H9 (cell line): ENCODE results near the gene SLC29A1. TPM values are rescaled to one million over a fixed set of nuclear protein-coding genes. Genes with fewer than 3 reads are reported as not detected.
A peak's percentile ranks its signal among the peaks of the same experiment; 100 is the strongest.

Experiments used
- DNase-seq: peaks from one replicate; pipeline ENCODE4 v3.0.0-alpha.2; 2017
- H2AFZ ChIP-seq: one replicate; pipeline ENCODE4 v1.6.1; 2013; ENCODE audit warnings: mild to moderate bottlenecking, low read length, control low read depth, moderate library complexity
- H2AK5ac ChIP-seq: 2 replicates; pipeline ENCODE4 v1.6.1; 2013; ENCODE audit warnings: low read length, control low read depth, mixed read lengths; ENCODE audit not compliant: insufficient read length
- H2BK120ac ChIP-seq: one replicate; pipeline ENCODE4 v1.6.1; 2013; ENCODE audit warnings: low read depth, mild to moderate bottlenecking, low read length, control low read depth, inconsistent platforms; ENCODE audit not compliant: poor library complexity, severe bottlenecking
- H2BK12ac ChIP-seq: 2 replicates; pipeline ENCODE4 v1.6.1; 2013; ENCODE audit warnings: low read length, control low read depth, mixed read lengths, low read depth; ENCODE audit not compliant: insufficient read length
- H2BK15ac ChIP-seq: 2 replicates; pipeline ENCODE4 v1.6.1; 2013; ENCODE audit warnings: low read depth, low read length, control low read depth
- H2BK20ac ChIP-seq: one replicate; pipeline ENCODE4 v1.6.1; 2013; ENCODE audit warnings: low read depth, mild to moderate bottlenecking, low read length, control low read depth, inconsistent platforms; ENCODE audit not compliant: poor library complexity, severe bottlenecking
- H2BK5ac ChIP-seq: 2 replicates; pipeline ENCODE4 v1.6.1; 2013; ENCODE audit warnings: low read length, control low read depth, mixed read lengths; ENCODE audit not compliant: insufficient read length
- H3K14ac ChIP-seq: 2 replicates; pipeline ENCODE4 v1.6.1; 2013; ENCODE audit warnings: low read length, control low read depth; ENCODE audit not compliant: insufficient read depth
- H3K18ac ChIP-seq: 2 replicates; pipeline ENCODE4 v1.6.1; 2013; ENCODE audit warnings: low read depth, mild to moderate bottlenecking, mixed read lengths, low read length, control low read depth; ENCODE audit not compliant: insufficient read length
- H3K23ac ChIP-seq: 2 replicates; pipeline ENCODE4 v1.6.1; 2013; ENCODE audit warnings: low read length, control low read depth, mixed read lengths, low read depth; ENCODE audit not compliant: insufficient read length
- H3K23me2 ChIP-seq: 2 replicates; pipeline ENCODE4 v1.6.1; 2013; ENCODE audit warnings: low read depth, mild to moderate bottlenecking, mixed read lengths, low read length, control low read depth; ENCODE audit not compliant: insufficient read length, poor library complexity, severe bottlenecking
- H3K27ac ChIP-seq: 2 replicates; pipeline ENCODE4 v1.5.1; 2013; ENCODE audit warnings: low read length, control low read depth, mixed read lengths, low read depth; ENCODE audit not compliant: insufficient read length
- H3K27me3 ChIP-seq: 2 replicates; pipeline ENCODE4 v1.6.1; 2013; ENCODE audit warnings: low read length, control low read depth, inconsistent platforms; ENCODE audit not compliant: insufficient read depth
- H3K4ac ChIP-seq: 2 replicates; pipeline ENCODE4 v1.6.1; 2013; ENCODE audit warnings: low read depth, mild to moderate bottlenecking, control low read depth, inconsistent platforms, low read length, moderate library complexity
- H3K4me1 ChIP-seq: 2 replicates; pipeline ENCODE4 v1.6.1; 2013; ENCODE audit warnings: low read length, control low read depth, inconsistent platforms; ENCODE audit not compliant: insufficient read depth
- H3K4me2 ChIP-seq: 2 replicates; pipeline ENCODE4 v1.6.1; 2013; ENCODE audit warnings: low read length, control low read depth, mixed read lengths; ENCODE audit not compliant: insufficient read length, insufficient read depth
- H3K56ac ChIP-seq: 2 replicates; pipeline ENCODE4 v1.6.1; 2013; ENCODE audit warnings: low read depth, mild to moderate bottlenecking, mixed read lengths, low read length, control low read depth; ENCODE audit not compliant: insufficient read length
- H3K79me1 ChIP-seq: 2 replicates; pipeline ENCODE4 v1.6.1; 2013; ENCODE audit warnings: low read depth, mild to moderate bottlenecking, moderate library complexity, low read length, control low read depth, inconsistent platforms; ENCODE audit not compliant: insufficient read depth, poor library complexity, severe bottlenecking
- H3K79me2 ChIP-seq: 2 replicates; pipeline ENCODE4 v1.6.1; 2013; ENCODE audit warnings: low read length, control low read depth, inconsistent platforms; ENCODE audit not compliant: insufficient read depth
- H3K9ac ChIP-seq: 2 replicates; pipeline ENCODE4 v1.6.1; 2013; ENCODE audit warnings: low read length, control low read depth, mixed read lengths; ENCODE audit not compliant: insufficient read length; ENCODE audit errors: extremely low read depth
- H3K9me3 ChIP-seq: one replicate; pipeline ENCODE4 v1.6.1; 2013; ENCODE audit warnings: low read depth, low read length, inconsistent platforms; ENCODE audit not compliant: control insufficient read depth
- H3T11ph ChIP-seq: one replicate; pipeline ENCODE4 v1.6.1; 2013; ENCODE audit warnings: mild to moderate bottlenecking, low read length, control low read depth, inconsistent platforms
- H4K20me1 ChIP-seq: one replicate; pipeline ENCODE4 v1.6.1; 2013; ENCODE audit not compliant: control insufficient read depth, insufficient read length, insufficient read depth
- H4K5ac ChIP-seq: 2 replicates; pipeline ENCODE4 v1.6.1; 2013; ENCODE audit warnings: low read depth, mild to moderate bottlenecking, mixed read lengths, low read length, control low read depth; ENCODE audit not compliant: insufficient read length
- H4K8ac ChIP-seq: replicated peaks from 2 replicates; pipeline ENCODE4 v1.6.1; 2013; ENCODE audit warnings: low read length, control low read depth, mixed read lengths, low read depth; ENCODE audit not compliant: insufficient read length
- H4K91ac ChIP-seq: 2 replicates; pipeline ENCODE4 v1.6.1; 2013; ENCODE audit warnings: low read depth, mild to moderate bottlenecking, moderate library complexity, mixed read lengths, low read length, control low read depth; ENCODE audit not compliant: insufficient read length
- H3K27ac Mint-ChIP-seq, 3 experiments: 2 replicates in 2 of 3; 3 replicates in 1 of 3; pipeline ENCODE4 v1.8.0; 2020 to 2021; ENCODE audit warnings: mixed read lengths in 3 of 3, mild to moderate bottlenecking in 1 of 3, moderate library complexity in 1 of 3
- H3K27me3 Mint-ChIP-seq: 2 replicates; pipeline ENCODE4 v1.8.0; 2021; ENCODE audit warnings: low read depth, mild to moderate bottlenecking, moderate library complexity, mixed read lengths
- H3K36me3 Mint-ChIP-seq, 3 experiments: 2 replicates in 2 of 3; 3 replicates in 1 of 3; pipeline ENCODE4 v1.8.0; 2020 to 2021; ENCODE audit warnings: low read depth in 3 of 3, mixed read lengths in 3 of 3; ENCODE audit not compliant: insufficient read depth in 1 of 3
- H3K4me1 Mint-ChIP-seq, 2 experiments: 2 replicates each; pipeline ENCODE4 v1.8.0; 2020; ENCODE audit warnings: mixed read lengths in 2 of 2
- H3K4me3 Mint-ChIP-seq, 2 experiments: 2 replicates in 1 of 2; 3 replicates in 1 of 2; pipeline ENCODE4 v1.8.0; 2020 to 2021; ENCODE audit warnings: mild to moderate bottlenecking in 2 of 2, mixed read lengths in 2 of 2, moderate library complexity in 1 of 2
- H3K9me3 Mint-ChIP-seq, 2 experiments: 2 replicates in 1 of 2; 3 replicates in 1 of 2; pipeline ENCODE4 v1.8.0; 2020; ENCODE audit warnings: mild to moderate bottlenecking in 2 of 2, mixed read lengths in 2 of 2, moderate library complexity in 1 of 2
- WGBS: extraction: QIAGEN DNeasy Blood & Tissue Kit; methylation state at CpG from one replicate; pipeline ENCODE4 v1.1.7; 2013; ENCODE audit warnings: missing lambda C conversion rate, low lambda C conversion rate, mixed read lengths; ENCODE audit not compliant: insufficient read length; ENCODE audit errors: extremely low coverage; 5-methylcytosine and 5-hydroxymethylcytosine counted together
- total RNA-seq: library from RNA; stranded (reverse); gene quantifications from 2 replicates; pipeline ENCODE4 v1.2.1, GENCODE V29; 2021
- TF ChIP-seq, protein P1 (sequence below): fragments of 200-600 bp; sonication (generic); conservative IDR thresholded peaks from 3 replicates; pipeline ENCODE4 v1.8.0; 2021; ENCODE audit warnings: antibody characterized with exemption, mild to moderate bottlenecking

The SLC29A1 gene
- total RNA-seq, 1 experiment from 2014 or later: 124 TPM

DNA sequence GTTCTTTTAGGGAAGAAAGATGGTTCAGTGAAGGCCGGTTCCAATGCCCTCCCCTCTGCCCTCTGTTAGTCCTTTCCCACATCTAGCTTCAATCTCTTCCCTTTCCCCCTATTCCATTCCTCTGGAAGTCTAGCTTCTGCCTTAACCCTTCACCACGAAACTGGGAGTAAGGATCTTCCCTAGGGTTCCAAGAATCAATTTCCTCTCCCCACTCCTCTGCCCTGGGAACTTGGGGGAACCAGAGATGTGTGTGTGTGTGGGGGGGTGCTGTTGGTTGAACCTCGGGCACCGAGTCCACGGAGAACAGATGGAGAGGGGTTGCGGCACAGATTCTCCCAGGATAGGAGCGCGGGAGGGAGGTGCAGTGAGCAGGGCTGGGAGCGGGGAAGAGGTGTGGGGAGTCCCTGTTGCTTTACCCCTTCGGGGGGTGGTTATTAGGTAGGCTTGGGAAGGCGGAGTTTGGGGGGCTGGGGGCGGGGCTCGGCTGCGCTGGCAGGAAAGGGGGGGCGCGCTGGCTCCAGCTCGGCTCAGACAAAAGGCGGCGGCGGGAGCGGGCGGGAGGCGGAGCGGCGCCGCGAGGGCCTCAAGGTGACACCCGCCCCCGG is 46.6 kb downstream of the SLC29A1 start, which contains the start of gene TMEM151B:
Gene TMEM151B (plus strand): TSS at position 530 of the 605 bp plus-strand sequence. CDS start 293 bp downstream, outside the sequence.
- Histone ChIP-seq H3K4me1 (peaks cover 12% of the 10 kb centered on the region; the same call in 1 of the 2 replicates), H2AFZ (no peak within 1 kb of the TSS), H4K8ac (no peak within 1 kb of the TSS), H4K91ac (no peak within 1 kb of the TSS), H3K9me3 (no peaks in the 10 kb centered on the region), H3T11ph (no peak within 1 kb of the TSS), H2AK5ac (no peak within 1 kb of the TSS), H2BK5ac (no peak within 1 kb of the TSS), H3K27ac (no peak within 1 kb of the TSS), H3K79me1 (no peaks in the 10 kb centered on the region), H4K5ac (no peak within 1 kb of the TSS), H2BK15ac (no peak within 1 kb of the TSS), H2BK20ac (no peak within 1 kb of the TSS), H3K14ac (no peak within 1 kb of the TSS), H3K56ac (no peak within 1 kb of the TSS), H4K20me1 (no peaks in the 10 kb centered on the region), H3K4ac (no peak within 1 kb of the TSS), H3K27me3 (peaks cover 7% of the 10 kb centered on the region; the same call in 1 of the 2 replicates), H3K18ac (no peak within 1 kb of the TSS), H3K23me2 (peaks cover 8% of the 10 kb centered on the region), H2BK120ac (no peak within 1 kb of the TSS), H2BK12ac (no peak within 1 kb of the TSS), H3K23ac (no peak within 1 kb of the TSS), H3K79me2 (no peaks in the 10 kb centered on the region), H3K9ac (no peak within 1 kb of the TSS), H3K4me2 (peak within 1 kb of the TSS; percentile 55)
- no peak for DNase-seq
- Mint-ChIP-seq H3K4me3 (peak within 1 kb of the TSS; percentile 68 to 88), H3K4me1 (peaks cover 26 to 45% of the 10 kb centered on the region in 2 experiments), H3K9me3 (no peaks in the 10 kb centered on the region; a peak in 1 of 5 replicates), H3K27ac (no peak within 1 kb of the TSS), H3K27me3 (peaks cover 20% of the 10 kb centered on the region), H3K36me3 (no peaks in the 10 kb centered on the region; a peak in 1 of 7 replicates)
- TF ChIP-seq, protein P1, sequence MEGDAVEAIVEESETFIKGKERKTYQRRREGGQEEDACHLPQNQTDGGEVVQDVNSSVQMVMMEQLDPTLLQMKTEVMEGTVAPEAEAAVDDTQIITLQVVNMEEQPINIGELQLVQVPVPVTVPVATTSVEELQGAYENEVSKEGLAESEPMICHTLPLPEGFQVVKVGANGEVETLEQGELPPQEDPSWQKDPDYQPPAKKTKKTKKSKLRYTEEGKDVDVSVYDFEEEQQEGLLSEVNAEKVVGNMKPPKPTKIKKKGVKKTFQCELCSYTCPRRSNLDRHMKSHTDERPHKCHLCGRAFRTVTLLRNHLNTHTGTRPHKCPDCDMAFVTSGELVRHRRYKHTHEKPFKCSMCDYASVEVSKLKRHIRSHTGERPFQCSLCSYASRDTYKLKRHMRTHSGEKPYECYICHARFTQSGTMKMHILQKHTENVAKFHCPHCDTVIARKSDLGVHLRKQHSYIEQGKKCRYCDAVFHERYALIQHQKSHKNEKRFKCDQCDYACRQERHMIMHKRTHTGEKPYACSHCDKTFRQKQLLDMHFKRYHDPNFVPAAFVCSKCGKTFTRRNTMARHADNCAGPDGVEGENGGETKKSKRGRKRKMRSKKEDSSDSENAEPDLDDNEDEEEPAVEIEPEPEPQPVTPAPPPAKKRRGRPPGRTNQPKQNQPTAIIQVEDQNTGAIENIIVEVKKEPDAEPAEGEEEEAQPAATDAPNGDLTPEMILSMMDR: no peak
- no CpG with 5 or more reads among the region's 29 CpGs for WGBS
